ENCODE measurements around the gene DPP10.
"Not testable (repeated sequence)": the region's sequence is repeated elsewhere in the genome, so short reads cannot be mapped to it uniquely, and the experiment has no call there.

DPP10 gene

DNA sequence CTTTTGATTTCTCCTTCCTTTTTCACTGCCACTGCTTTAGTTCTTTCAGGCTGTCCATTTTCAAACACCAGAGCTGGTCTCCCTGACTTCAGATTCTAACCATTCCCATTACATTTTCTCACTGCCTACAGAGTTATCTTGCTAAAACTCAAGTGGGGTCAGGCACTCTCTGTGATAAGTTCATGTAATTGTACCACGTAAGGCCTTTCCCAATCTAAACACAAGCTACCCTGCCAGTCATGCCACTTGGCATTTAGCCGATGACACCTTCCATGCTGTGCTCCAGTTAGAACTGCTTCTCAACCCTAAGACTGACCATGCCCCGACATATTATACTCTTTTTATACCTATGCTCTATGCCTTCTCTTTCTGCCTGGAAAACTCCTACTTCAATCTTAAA is 592.4 kb downstream of the DPP10 start:
- DNase-seq: no peak

DNA sequence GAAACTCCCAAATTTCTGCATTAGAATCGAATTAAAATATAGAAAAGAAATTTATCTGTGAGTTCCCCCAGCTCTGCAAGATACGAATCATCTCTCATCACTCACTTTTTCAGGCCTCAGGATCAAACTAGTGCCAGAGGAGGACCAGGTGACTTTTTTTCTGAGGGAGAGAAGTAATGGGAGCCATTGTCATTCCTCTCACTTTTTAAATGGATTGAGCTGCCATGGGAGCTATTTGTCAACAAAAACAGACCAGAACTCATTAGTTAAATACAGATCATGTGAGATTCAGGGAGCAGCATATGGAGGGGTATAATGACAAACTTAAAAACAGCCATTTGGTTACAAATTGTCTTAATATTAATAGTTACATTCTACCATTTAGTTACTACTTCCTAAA is 594.4 kb downstream of the DPP10 start:
- DNase-seq: no peak

DNA sequence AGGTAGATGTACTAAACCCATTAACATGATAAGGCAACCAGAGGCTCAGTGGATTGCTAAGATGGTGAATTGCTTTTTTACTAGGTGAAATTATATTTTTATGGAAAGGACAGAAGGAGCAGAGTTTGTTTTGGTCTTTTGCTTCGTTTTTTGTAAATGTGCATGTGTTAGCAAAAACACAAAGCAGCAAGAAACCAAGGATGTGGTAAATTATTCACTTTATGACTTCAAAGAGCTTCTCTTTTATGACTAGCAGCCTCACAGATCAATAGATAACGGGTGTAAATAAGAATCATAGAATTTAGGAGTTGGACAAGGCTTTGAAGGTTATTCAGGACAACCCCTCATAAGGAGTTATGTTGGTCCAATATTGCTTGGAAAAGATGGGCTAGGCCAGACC is 615.0 kb downstream of the DPP10 start:
- DNase-seq: no peak

DNA sequence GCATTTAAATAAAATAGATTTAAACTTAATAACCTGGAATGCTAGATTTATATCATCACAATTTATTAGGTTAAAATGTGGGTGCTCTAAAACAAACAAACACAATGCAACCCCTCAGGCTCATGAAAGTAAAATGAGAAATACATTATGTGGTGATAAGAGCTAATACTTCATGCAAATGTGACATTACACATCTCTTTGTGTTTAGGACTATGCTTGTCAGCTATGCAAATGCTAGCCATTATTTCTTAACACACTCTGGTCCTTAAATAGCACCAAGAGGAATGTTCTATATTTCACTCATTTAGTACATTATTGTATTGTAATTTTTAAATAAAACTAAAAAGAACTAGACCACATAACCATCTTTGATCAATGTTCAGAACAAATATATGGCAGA is 627.6 kb downstream of the DPP10 start:
- no peak for DNase-seq

DNA sequence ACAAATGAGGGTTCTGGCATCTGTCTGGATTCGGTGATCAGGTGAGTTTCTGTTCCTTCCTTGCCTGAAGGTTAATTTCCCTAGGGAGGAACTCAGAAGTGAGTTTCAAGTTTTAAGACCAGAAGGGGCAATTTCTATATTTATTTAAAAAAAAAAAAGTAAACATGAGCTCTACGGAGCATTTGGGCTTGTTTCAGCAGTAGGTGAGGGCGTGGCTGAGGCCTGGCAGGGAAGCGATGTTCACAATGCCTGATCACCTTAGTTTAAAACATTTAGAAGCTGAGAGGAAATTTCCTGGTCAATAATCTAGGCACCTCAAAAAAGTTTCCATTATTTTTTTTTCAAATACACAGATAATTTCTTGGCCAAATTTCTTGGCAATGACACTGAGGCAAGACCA is 629.1 kb downstream of the DPP10 start:
- no peak for DNase-seq

DNA sequence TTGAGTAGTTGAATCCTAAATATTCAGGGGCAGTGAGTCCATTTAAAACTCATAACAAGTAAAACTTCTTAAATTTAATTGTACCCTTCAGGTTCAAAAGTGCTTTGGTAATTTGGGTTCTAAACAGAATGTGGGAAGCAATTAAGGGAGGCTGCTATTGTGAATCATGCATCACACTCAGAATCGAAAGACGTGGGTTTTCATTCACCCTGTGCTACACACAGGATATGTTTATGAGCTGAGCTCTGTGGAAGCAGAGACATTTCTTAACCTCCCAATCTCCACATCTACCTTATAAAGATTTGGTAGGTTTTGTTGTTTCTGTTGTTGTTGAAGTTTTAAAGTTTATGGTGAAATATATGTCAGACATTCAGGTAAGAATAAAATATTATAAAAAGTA is 633.4 kb downstream of the DPP10 start:
- DNase-seq: no peak

DNA sequence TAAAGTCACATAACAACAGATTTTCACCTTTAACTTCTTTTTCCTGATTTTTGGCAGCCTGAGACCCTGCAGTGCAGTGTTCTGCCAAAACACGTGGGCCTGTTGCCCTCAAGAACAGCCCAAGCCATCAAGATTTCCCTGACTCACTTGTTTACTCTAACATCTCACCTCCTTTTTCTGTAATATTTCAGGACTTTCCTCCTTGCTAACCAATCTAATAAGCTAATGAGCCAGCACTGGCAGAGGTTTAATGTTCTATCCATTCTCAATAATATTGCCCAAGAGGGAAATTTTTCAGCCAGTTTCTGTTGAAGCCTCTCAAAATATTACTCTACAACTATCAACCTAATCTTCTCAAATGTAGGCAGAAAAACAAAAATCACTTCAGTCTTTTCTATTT is 635.2 kb downstream of the DPP10 start:
- DNase-seq: no peak

DNA sequence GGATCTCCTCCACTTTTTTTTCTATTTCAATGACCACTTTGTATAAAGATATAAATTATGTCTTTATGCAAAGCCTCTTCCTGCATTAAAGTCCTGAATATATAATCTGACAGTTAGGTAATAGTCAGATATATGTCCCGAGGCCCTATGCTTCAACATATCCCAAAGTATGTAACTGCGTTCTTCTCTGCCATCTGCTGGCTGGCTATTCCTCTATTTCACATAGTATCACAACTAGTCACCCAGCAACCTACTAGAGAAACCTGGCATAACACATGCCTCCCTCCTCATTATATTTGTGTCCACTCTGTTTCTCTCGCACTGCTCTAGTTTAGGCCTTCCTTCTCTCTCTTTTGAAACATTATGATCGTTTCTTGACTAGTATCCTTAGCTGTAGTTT is 640.8 kb downstream of the DPP10 start:
- no peak for DNase-seq

DNA sequence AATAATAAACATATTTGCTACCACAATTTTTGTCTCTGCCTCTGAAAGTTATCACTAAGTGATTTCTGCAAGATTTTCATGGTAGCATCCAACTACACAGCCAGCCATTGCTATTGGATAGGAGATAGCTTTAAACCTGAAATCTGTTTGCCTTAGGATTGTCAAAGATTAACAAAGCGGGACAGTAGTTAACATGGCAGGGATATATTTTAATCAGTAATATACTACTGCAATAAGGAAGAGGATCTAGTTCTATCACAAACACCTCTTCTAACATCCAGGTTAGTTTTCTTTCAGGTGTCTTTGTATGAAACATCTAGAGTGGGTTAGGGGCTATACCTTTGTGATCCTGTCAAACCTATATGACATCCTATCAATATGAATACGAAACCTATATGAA is 641.3 kb downstream of the DPP10 start:
- DNase-seq: no peak

DNA sequence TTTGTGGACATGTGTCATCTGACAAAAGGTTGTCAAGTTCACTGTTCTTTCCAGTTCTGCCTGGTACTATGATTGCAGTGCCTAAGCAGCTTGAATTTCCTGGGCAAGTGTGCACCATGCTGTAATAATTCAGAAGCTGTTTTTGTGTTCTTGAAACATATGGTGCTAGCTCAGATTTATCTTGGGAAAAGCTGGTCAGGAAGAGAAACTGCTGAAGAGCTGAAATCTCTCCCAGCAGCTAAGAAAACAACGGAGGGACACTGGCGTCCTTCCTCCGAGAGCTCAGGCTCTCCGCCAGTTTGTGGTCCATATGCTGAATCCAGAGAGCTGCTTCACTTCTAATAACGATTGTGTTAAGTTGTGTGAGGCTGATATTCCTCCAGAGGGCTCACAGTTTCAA is 642.0 kb downstream of the DPP10 start:
- no peak for DNase-seq

DNA sequence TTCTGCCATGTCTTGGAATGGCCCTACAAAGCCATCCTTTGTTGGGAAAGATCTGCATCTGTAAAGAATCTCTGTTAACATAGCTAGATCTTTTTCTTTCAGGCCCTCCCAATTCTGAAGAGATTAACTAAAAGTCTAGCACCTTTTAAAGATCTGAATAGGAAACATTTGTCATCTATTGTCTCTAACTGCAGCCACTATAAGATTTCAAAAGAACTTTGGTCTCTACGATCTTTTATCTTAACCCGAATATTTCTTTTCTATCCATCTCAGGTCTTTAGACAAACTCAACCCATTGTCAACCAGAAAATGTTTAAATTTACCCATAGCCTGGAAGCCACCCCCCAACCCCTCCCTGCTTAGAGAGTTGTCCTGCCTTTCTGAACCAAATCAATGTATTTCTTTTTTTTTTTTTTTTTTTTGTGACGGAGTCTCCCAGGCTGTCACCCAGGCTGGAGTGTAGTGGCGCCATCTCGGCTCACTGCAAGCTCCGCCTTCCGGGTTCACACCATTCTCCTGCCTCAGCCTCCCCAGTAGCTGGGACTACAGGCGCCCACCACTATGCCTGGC is 643.7 kb downstream of the DPP10 start:
- not testable (repeated sequence) for DNase-seq

DNA sequence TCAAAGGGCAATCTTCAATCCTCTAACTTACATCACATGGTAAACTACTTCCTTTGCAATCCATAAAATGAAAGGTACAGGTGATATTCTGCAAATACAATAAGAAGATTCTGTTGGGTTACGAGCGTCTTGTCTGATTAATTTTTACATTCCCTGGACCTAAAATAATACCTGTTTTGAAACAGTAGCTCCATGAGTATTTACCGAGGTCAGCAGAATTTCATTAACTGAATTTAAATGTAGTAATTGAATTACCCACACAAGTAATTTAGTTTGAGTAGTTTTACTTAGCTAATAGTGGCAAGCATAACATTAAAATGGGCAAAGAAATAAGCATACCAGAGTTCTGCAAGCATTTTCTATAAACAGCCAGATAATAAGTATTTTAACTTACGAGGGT is 652.0 kb downstream of the DPP10 start:
- DNase-seq: no peak

DNA sequence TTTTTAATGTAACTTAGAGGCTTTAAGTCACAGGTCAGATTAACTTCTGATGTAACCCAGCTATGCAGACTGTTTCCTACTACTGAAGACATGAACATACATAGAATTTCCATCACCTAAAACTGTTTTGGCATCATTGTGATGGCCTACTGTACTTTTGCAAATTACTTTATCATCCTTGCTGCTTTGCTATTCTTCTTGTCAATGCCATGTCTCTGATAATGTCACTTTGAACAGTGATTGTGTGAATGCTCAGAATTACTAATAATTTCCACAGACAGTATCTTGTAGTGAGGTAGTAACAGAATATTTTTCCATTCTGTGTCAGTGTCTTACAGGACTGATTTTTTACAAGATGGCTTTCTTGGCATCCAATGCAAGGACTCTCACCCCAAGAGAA is 663.5 kb downstream of the DPP10 start:
- DNase-seq: no peak

DNA sequence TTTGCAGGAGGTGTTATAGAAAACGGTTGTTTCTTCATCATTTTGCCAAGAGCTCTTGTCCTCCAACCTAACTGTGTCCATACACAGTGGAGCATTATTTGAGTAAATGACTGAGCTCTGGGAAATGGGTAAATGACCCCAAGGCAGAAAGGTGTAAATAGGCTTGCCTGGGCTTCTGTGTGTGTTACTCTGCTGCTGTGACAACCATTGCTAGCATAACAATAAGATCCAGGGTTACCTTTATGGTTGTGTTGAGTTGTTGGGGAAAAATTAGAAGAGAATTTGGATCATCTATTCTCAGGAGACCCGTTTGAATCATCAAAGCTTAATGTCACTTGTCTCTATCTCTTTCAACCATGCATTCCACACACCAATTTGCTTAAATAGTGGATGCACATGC is 672.7 kb downstream of the DPP10 start:
- DNase-seq: no peak

DNA sequence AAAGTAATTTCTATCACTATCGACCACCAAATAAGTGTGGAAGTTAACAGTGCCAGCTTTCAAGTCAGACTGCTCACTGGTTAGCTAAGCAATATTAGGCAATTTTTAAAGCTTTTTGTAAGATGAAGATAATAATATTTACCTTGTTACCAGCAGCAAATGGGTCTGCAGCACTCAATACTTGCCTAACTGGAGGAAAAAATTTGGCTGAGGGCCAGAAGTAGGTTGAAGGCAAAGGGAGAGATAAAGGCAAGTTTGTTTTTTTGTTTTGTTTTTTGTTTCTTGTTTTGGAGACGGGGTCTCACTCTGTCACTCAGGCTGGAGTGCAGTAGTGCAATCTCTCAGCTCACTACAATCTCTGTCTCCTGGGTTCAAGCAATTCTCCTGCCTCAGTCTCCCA is 675.9 kb downstream of the DPP10 start:
- no peak for DNase-seq

DNA sequence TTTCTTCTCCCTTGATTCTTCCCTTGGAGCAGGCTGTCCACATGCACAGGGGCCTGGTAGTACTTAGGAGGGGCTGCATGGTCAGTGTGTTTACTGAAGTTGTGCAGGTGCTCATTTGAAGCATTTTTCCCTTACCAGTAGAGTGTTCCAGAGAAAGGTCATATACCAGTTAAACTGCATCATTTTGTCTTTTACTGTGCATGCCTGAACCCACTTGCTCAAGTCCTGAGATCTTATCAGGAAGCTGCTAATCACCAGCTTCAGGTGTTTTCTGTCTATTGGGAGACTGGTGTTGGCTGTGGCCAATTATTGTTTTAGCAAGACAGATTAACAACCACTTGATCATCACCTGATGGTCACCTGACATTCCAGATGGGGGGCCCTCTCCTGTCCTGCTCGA is 676.6 kb downstream of the DPP10 start:
- no peak for DNase-seq

DNA sequence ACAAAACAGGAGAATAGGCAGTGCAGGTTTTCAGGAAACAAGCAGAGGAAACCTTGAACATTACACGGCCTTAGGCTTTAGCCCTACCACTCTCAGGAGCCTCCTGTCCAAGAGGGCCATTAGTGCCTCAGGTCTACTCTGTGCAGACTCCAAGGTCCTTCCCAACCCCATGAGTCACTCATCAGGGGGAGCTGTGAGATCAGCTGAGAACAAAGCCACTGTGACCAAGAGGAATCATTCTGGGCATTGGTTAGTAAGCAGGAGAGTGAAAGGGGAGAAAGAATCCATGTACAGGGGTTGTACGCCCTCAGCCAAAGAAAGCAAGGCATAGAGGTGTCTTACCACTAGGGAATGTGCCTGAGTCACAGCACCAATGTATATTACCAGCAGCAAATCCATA is 680.3 kb downstream of the DPP10 start:
- no peak for DNase-seq

DNA sequence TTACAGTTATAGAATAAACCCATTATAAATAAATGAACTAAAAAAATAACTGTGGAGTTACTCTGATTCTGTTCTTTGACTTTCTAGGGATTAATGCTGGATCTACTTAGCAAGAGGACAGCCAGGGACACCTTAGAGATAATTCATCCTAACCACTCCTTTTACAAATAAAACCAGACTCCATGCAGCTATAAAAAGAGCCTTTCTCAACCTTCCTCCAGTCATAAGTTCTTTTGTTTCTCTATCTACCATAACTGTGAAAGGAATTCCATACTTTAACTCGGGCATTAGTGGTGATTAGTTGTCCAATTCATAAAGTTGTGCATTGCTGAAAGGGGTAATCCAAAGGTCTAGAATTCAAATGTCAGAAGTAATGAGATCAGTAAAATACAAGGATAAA is 682.4 kb downstream of the DPP10 start:
- DNase-seq: no peak

DNA sequence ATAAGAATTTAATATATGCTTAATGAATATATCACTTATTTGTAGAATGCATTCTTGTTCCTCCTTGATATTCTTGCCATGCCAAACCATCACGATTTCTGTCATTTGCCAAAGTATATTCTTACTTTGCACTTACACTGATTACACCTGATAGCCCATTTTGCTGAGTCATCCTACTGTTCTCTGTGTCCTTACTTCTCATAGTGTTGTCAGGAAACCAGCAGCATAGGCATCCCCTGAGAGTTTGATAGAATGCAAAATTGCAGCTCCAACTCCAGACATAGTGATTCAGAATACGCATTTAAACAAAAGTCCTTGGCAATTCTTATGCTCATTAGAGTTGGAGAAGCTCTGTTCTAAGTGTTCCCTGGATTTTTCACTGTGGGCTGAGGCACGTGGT is 687.1 kb downstream of the DPP10 start:
- DNase-seq: no peak

DNA sequence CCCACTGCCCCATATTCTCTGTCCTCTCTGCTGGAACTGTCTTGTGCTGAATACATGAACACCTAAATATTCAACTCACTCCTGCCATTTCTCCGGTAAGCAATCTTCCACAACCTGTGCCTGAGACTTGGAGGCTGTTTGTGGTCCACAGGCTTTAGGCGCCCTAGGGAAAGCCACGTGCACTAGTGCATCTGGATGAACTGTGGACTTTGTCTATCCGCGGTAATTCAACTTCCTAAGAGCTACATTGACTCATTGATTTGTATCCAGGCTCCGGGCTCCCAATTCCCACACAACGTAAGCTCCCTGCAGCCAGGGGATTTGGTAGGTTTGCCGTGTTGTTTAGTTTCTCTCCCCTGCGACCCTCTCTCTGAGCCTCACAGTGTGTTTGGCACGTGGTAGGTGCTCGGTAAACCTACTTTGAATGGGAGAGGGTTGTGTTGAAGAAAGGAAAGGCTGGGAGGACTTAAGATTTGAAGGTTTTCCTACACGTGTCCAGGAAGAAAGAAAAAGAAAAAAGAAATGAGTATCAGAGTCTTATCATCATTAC is 718.2 kb downstream of the DPP10 start:
- DNase-seq: no peak

DNA sequence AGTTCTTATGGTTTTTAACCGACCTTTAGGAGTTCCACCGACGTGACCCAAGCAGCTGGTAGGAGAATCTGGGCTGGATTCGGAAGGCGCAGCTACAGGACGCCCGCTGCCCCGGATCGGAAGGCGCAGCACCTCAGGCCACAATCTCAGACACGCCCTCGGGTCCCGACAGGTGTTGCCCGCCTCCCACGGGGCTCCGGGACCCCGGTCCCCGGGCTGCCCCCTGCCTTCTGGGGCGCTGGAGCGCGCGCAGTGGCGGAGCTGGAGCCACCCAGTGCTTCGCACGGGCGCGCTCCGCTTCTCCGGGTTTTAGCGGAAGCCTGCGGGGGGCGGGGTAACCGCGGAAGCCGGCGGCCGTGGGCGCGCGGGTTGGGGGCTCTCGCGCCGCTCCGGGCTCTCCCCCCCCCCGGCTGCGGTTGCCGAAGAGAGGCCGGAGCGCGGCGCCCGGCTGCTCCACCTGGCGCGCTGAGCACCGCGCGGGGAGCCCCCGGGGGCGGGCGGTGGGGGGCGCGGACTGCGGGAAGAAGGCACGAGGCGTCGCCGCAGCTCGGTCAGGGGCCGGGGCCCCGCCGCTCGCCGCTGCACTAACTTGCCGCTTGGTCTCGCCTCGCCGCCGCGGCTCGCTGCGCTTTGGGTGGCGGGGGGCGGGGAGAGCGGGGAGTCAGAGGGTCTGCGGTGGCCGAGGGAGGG is 718.8 kb downstream of the DPP10 start:
- DNase-seq: no peak

DNA sequence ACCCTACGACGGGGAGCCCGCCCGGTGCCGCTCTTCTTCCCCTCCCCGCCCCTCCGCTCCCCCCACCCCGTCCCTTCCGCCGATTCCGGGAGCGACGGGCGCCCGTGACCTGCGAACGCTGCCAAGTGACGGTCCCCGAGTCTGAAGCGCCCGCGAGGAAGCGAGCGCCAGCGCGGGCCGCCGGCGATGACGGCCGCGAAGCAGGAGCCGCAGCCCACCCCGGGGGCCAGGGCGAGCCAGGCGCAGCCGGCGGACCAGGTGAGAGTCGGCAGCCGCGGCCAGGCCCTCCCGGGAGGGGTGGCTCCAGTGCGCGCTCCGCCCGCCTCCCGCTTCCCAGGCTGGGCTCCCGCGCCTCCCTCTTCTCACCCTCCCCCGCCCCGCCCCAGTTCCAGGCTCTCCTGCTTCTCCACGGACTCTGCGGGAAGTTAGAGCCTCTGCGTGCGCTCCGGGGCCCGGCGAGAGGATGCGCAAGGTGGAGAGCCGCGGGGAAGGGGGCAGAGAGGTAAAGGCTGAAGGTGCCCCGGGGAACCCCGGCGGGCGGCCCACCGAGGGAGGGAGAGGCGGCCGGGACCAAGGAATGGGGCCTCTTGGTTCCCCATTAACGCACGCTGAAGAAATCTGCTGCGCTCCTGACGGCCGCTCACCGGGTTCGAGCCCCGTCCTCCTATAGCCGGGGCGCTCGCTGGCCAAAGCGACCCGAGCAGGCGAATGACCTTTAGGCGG is 719.5 kb downstream of the DPP10 start:
- no peak for DNase-seq

DNA sequence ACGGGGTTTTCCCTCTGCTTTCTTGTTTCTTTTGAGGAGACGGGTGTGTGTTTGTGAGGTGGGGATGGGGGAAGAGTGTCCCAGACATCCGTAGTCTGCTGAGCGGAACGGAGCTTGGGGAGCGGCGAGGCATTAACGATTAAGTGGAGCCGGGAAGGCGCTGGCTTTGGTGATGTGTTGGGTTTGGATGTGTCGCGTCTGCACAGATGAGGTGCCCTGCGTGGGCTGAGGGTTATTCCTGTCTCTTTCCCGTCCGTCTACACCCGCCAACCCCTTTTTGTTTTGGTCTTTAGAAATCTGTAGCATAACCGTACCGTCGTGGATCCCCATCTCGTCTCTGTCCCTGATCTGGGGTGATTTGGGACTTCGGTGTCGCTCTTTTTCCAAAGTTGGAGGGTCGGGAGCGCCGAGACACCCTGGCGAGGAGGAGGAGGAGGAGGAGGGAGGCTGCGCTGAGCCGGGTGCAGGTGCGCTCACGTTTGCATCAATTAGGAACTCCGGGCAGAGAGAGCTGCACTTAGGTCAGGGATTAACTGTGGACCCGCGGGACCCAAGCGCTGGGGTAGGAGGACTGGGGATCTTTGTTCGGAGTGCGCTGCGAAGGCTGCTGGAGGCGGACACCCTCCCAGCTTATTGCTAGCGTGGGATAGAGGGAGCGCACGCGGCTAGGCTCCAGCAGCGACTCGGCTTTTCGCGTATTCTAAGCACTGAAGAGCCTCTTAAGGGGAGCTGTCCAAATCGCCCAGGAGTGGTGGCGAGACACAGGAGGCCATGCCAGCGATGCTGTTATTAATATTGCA is 720.3 kb downstream of the DPP10 start:
- DNase-seq: no peak

DNA sequence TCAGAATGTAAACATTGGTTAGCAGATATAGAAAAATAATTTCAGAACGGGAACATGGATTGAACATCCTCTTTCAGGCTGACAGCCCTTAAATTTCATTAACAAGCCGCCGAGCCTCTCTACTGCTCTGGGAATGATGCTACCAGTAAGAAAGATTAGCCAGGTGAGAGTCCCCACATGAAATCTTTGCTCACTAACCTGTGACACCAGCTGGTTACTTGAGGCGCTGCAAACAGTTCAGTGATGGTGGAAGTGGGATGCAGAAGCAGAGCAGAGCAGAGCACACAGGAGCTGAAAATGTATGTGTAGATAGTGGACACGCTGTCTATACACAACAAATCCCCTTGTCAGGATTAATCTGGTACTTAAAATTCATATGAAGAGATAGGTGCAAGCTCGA is 721.1 kb downstream of the DPP10 start:
- DNase-seq: no peak
